Coronary artery (tissue), 2 donors: ENCODE measurements around the gene MEIKIN.

Experiments
- DNase-seq: peaks from one replicate; pipeline ENCODE4 v3.0.0-alpha.2; 2017; ENCODE audit warnings: low spot score
- H3K27ac ChIP-seq, 2 donors: fragments of 200-600 bp; sonication (generic); one replicate each; pipeline ENCODE4 v1.5.1; 2016 to 2019
- H3K4me3 ChIP-seq: fragments of 200-600 bp; sonication (generic); 2 replicates; pipeline ENCODE4 v1.5.1; 2016; ENCODE audit warnings: mild to moderate bottlenecking, moderate library complexity
- CTCF ChIP-seq: fragments of 200-600 bp; sonication (generic); IDR thresholded peaks from one replicate; pipeline ENCODE4 v1.5.1; 2019; ENCODE audit warnings: antibody characterized with exemption

MEIKIN gene

DNA sequence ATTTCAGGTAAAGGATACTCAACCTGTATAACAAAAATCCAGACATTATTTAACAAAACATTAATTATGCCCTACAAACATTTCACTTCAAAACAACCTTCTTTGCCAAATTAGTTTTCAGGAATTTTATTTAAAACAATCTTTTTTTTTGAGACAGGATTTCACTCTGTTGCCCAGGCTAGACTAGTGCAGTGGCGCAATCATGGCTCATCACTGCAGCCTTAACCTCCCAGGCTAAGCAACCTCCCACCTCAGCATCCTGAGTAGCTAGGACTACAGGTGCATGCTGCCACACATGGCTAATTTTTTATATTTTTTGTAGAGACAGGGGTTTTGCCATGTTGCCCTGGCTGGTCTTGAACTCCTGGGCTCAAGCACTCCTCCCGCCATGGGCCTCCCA, 152.6 kb downstream of the MEIKIN start:
- TF ChIP-seq CTCF = no peak
- no peak overlapping the region for H3K27ac ChIP-seq
- no peak overlapping the region for H3K4me3 ChIP-seq
- DNase-seq = no peak

- Histone ChIP-seq H3K27ac (no peak overlapping the region), H3K4me3 (no peak overlapping the region)
- TF ChIP-seq CTCF = no peak
- no peak for DNase-seq
Measured at GRCh38 chr5:131791866-131792265, 153.6 kb downstream of the MEIKIN start.

GRCh38 chr5:131790550-131790949, 154.9 kb downstream of the MEIKIN start:
- no peak overlapping the region for H3K4me3 ChIP-seq
- no peak for TF ChIP-seq CTCF
- no peak for DNase-seq

DNA sequence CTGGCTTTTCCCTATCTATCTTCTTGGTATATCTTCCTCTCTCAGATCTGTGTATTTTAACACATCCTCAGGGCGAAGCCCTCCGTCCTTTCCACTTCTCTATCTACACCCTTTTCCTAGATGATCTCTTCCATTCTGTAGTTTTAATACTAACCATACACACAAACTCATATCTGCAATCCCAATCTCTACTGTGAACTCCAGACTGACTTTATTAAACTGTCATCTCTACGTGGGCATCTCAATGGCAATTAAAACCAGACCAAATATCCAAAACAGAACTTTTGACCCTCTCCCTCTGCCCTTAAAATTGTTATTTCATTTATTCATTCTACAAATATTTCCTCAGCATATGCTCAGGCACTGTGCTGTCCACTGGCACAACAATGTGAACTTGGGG, 155.7 kb downstream of the MEIKIN start:
- H3K27ac ChIP-seq = no peak overlapping the region
- DNase-seq = no peak
- no peak for TF ChIP-seq CTCF
- no peak overlapping the region for H3K4me3 ChIP-seq

More at GRCh38 chr5:131790550-131790949, 154.9 kb downstream of the MEIKIN start:
- H3K27ac ChIP-seq = no peak overlapping the region

DNA sequence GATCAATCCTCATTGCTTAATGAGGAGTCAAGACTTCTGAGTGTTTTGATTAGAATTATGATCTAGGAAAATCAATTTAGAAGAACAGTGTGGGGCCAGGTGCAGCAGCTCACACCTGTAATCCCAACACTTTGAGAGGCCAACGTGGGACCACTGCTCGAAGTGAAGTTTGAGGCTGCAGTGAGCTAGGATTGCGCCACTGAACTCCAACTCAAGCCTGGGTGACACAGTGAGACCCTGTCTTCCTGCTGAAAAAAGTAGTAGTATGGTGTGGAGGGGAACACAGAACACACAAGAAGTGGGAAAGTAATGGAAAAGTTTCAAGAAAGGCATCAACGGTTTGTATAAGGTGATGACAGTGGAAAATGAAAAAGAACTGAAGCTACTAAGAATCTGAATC, 157.7 kb downstream of the MEIKIN start:
- no peak for DNase-seq
- Histone ChIP-seq H3K4me3 (no peak overlapping the region), H3K27ac (no peak overlapping the region)
- no peak for TF ChIP-seq CTCF

GRCh38 chr5:131786900-131787692, 158.4 kb downstream of the MEIKIN start:
- H3K27ac ChIP-seq = no peak overlapping the region
- TF ChIP-seq CTCF = no peak
- no peak for DNase-seq
- no peak overlapping the region for H3K4me3 ChIP-seq

DNA sequence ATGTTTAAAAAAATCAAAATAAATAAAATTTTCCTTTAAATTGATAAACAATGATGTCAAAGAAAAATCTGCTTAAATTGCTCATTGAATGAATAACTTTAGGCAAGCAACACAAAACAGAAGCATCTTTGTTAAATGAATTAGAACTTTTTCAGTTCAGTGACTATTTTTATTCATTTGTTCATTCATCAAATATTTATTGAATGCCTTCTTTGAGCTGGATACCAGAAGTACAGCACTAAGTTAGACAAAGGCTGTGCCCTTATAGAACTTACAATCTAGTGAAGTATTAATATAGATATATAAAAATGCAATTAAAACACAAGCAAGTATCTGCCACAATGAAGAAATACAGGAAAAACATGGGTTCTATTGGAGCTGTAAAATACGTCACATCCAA, 159.4 kb downstream of the MEIKIN start:
- no peak for DNase-seq
- TF ChIP-seq CTCF = no peak
- no peak overlapping the region for H3K4me3 ChIP-seq
- H3K27ac ChIP-seq = no peak overlapping the region
